Parietal lobe (tissue), 1 donor: ENCODE results near the gene PTPN12. TPM values are rescaled to one million over a fixed set of nuclear protein-coding genes. Genes with fewer than 3 reads are reported as not detected.

Source experiments
- total RNA-seq: library from RNA; depleted of rRNA; stranded (reverse); fragments of >200 nt; gene quantifications from one replicate; pipeline ENCODE4 v1.2.3, GENCODE V29; 2014

The PTPN12 gene
- 202 TPM for total RNA-seq

GRCh38 chr7:77537136-77537777 lies at the start of gene PTPN12:
Gene PTPN12 (plus strand): TSS chr7:77537295. CDS start chr7:77537547, 252 bp downstream.

Other genes starting within 250 kb of the PTPN12 start
- gene GSAP, start 120.9 kb upstream of the PTPN12 start, total RNA-seq: 12.5 TPM
- gene RSBN1L, start 159.2 kb downstream of the PTPN12 start, total RNA-seq: 77.9 TPM